Lung (tissue), 12 donors: ENCODE data around the gene PIBF1. TPM values are rescaled to one million over a fixed set of nuclear protein-coding genes. Genes with fewer than 3 reads are reported as not detected.
"Not testable (repeated sequence)": the region's sequence is repeated elsewhere in the genome, so short reads cannot be mapped to it uniquely, and the experiment has no call there.

Source experiments
- ATAC-seq: fragments of 200-7000 bp; cut with Tn5 transposase; one replicate; pipeline ENCODE4 v1.9.1; 2020; ENCODE audit warnings: moderate number of reproducible peaks; ENCODE audit not compliant: insufficient read depth, low FRiP score
- DNase-seq, 3 donors: peaks; one replicate each; pipeline ENCODE4 v3.0.0-alpha.2; 2013 to 2017
- H3K27ac ChIP-seq, 2 donors: one replicate each; pipeline ENCODE4 v1.5.1; 2013; ENCODE audit warnings: mild to moderate bottlenecking in 2 of 2, moderate library complexity in 2 of 2, control low read depth in 1 of 2, inconsistent platforms in 1 of 2, low read depth in 1 of 2, low read length in 1 of 2
- H3K27me3 ChIP-seq, 3 donors: one replicate each; pipeline ENCODE4 v1.5.1; 2013; ENCODE audit warnings: low read length in 2 of 3; ENCODE audit not compliant: control insufficient read depth in 3 of 3, insufficient read depth in 3 of 3
- H3K36me3 ChIP-seq, 4 donors: one replicate each; pipeline ENCODE4 v1.5.1; 2013; ENCODE audit warnings: low read length in 4 of 4, mild to moderate bottlenecking in 1 of 4, moderate library complexity in 1 of 4; ENCODE audit not compliant: control insufficient read depth in 4 of 4, insufficient read depth in 4 of 4
- H3K4me1 ChIP-seq, 5 donors: one replicate each; pipeline ENCODE4 v1.5.1; 2013; ENCODE audit warnings: low read length in 5 of 5, mild to moderate bottlenecking in 2 of 5, moderate library complexity in 1 of 5; ENCODE audit not compliant: control insufficient read depth in 5 of 5, insufficient read depth in 5 of 5
- H3K4me3 ChIP-seq: one replicate; pipeline ENCODE4 v1.5.1; 2013; ENCODE audit warnings: mild to moderate bottlenecking, control low read depth, moderate library complexity
- H3K9ac ChIP-seq, 2 donors: one replicate each; pipeline ENCODE4 v1.5.1; 2013; ENCODE audit warnings: low read length in 2 of 2, control low read depth in 1 of 2; ENCODE audit not compliant: insufficient read depth in 1 of 2
- H3K9me3 ChIP-seq, 4 donors: one replicate each; pipeline ENCODE4 v1.5.1; 2013; ENCODE audit warnings: low read length in 3 of 4, mild to moderate bottlenecking in 1 of 4, moderate library complexity in 1 of 4; ENCODE audit not compliant: control insufficient read depth in 4 of 4, insufficient read depth in 3 of 4
- CTCF ChIP-seq: IDR thresholded peaks from 2 replicates; pipeline ENCODE4 v1.5.1; 2012; ENCODE audit warnings: mild to moderate bottlenecking; ENCODE audit errors: control extremely low read depth, extremely low read depth
- WGBS, 2 donors: extraction: QIAGEN DNeasy Blood & Tissue Kit; methylation state at CpG; one replicate each; pipeline ENCODE4 v1.1.7; 2013; 5-methylcytosine and 5-hydroxymethylcytosine counted together
- polyA plus RNA-seq, 2 donors: library from polyadenylated mRNA; stranded (reverse); fragments of 200-250 nt; gene quantifications; one replicate each; pipeline ENCODE4 v1.2.1, GENCODE V29; 2013
- total RNA-seq, 2 donors: library from RNA; depleted of rRNA in 1 of 2; stranded (reverse); fragments of >200 nt in 1 of 2; gene quantifications; one replicate each; pipeline ENCODE4 v1.2.1, GENCODE V29; 2014 to 2021
- donor health status: control.
- donor health status: control.
- donor health status: Bipolar disorder and iron deficiency.
- donor health status: healthy.
- donor health status: DM: yes; HTN: yes; CAD: no.

PIBF1 gene
- total and polyA plus RNA-seq, 4 donors: 8.4 to 61.1 (median 25.6) TPM

GRCh38 chr13:72760189-72760588 is 21.7 kb upstream of the PIBF1 start:
- H3K9me3 ChIP-seq: no peaks in the 10 kb centered on the region
- H3K4me3 ChIP-seq: no peak overlapping the region
- no peak overlapping the region for H3K9ac ChIP-seq
- no peak for TF ChIP-seq CTCF
- DNase-seq (no peak), ATAC-seq (no peak)
- 85% methylated on average over 3 of the region's 3 CpGs for WGBS, 2 donors
- no peak overlapping the region for H3K27ac ChIP-seq
- H3K4me1 ChIP-seq: no peaks in the 10 kb centered on the region
- no peaks in the 10 kb centered on the region for H3K27me3 ChIP-seq
- peaks cover 13 to 66% (median 38%) of the 10 kb centered on the region in 4 donors for H3K36me3 ChIP-seq

DNA sequence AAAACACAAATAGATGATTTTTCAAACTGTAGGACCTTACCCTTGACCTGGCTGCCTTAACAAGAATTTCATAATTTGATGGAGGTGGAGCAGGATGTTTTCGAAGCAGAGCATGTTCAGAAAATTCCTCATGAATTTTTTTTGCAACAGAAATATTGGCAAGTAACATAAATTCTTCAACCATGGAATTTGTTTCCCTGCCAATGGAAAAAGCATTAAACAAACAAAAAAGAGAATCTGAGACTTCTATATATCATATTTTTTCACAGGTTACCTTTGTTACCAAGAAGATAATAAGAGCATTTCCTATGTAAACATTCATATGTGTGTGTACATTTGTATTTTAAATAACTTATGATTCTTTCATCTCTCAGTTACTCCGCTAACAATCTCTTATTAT is 18.5 kb upstream of the PIBF1 start:
- TF ChIP-seq CTCF: no peak
- H3K27ac ChIP-seq: no peak overlapping the region
- peaks cover 13 to 75% (median 39%) of the 10 kb centered on the region in 4 donors for H3K36me3 ChIP-seq
- H3K9ac ChIP-seq: no peak overlapping the region
- no peaks in the 10 kb centered on the region for H3K4me1 ChIP-seq
- ATAC-seq (no peak), DNase-seq (peak in 1 of 3 donors; percentile 12)
- H3K9me3 ChIP-seq: no peaks in the 10 kb centered on the region
- no peak overlapping the region for H3K4me3 ChIP-seq
- 63 to 73% methylated on average over 2 of the region's 2 CpGs for WGBS, 2 donors
- H3K27me3 ChIP-seq: no peaks in the 10 kb centered on the region

- no peak overlapping the region for H3K9ac ChIP-seq
- H3K4me1 ChIP-seq: peaks cover 0 to 1% (median 0%) of the 10 kb centered on the region in 5 donors
- ATAC-seq: no peak
- no peak for TF ChIP-seq CTCF
- H3K27ac ChIP-seq: no peak overlapping the region
- peaks cover 11 to 71% (median 37%) of the 10 kb centered on the region in 4 donors for H3K36me3 ChIP-seq
- no peak overlapping the region for H3K4me3 ChIP-seq
- H3K27me3 ChIP-seq: no peaks in the 10 kb centered on the region
- WGBS, 2 donors: 88 to 93% methylated on average over 2 of the region's 2 CpGs
- no peak for DNase-seq
- H3K9me3 ChIP-seq: no peaks in the 10 kb centered on the region
These were observed 7.9 kb upstream of the PIBF1 start for GRCh38 chr13:72774019-72774418.

DNA sequence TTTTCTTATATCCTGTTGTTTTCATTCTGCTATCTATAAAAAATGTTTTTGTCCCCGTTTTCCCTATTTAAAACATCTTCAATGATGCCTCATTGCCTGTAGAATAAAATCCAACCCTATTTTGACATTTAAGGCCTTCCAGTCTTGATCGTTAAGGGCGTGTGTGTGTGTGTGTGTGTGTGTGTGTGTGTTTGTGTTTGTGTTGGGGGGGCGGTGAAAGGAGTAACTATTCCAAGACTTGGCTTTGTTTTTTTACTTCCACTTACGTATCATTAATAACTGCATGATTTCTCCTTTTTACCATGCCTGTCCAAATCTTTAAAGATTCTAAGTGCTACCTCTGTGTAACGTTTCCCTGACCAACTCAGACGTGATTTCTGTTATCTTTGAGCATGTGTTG is 784 bp downstream of the PIBF1 start:
- Histone ChIP-seq H3K9ac (peak overlapping the region; percentile 66 to 73), H3K4me3 (no peak overlapping the region), H3K9me3 (no peaks in the 10 kb centered on the region), H3K36me3 (peaks cover 2 to 19% (median 12%) of the 10 kb centered on the region in 4 donors), H3K27me3 (no peaks in the 10 kb centered on the region), H3K27ac (no peak overlapping the region), H3K4me1 (peaks cover 2 to 24% (median 10%) of the 10 kb centered on the region in 5 donors)
- WGBS, 2 donors: 5% methylated on average over 7 of the region's 7 CpGs
- DNase-seq (peak; percentile 17 to 49 (median 45)), ATAC-seq (no peak)
- no peak for TF ChIP-seq CTCF

GRCh38 chr13:72784679-72785078 is 2.7 kb downstream of the PIBF1 start:
- H3K9ac ChIP-seq, ATAC-seq, H3K9me3 ChIP-seq, H3K27me3 ChIP-seq, H3K27ac ChIP-seq, H3K4me3 ChIP-seq, DNase-seq: not testable (repeated sequence)
- H3K36me3 ChIP-seq: peaks cover 2 to 14% (median 7%) of the 10 kb centered on the region in 4 donors
- WGBS, 2 donors: 96 to 97% methylated on average over 4 of the region's 4 CpGs
- peaks cover 4 to 24% (median 10%) of the 10 kb centered on the region in 5 donors for H3K4me1 ChIP-seq
